Fibroblast of mammary gland (primary cell): ENCODE measurements around the gene CDC25C.

Source experiments
- DNase-seq: peaks from one replicate; pipeline ENCODE4 v3.0.0-alpha.2; 2010; ENCODE audit warnings: low read depth
- H3K4me3 ChIP-seq: 2 replicates; pipeline ENCODE4 v1.5.1; 2011; ENCODE audit warnings: low read depth, mild to moderate bottlenecking, low read length, moderate library complexity; ENCODE audit not compliant: control insufficient read depth
- TF ChIP-seq, protein P1 (sequence below): conservative IDR thresholded peaks from 2 replicates; pipeline ENCODE4 v1.5.1; 2011; ENCODE audit warnings: low read depth, low read length, inconsistent platforms; ENCODE audit not compliant: control insufficient read depth, insufficient read depth

CDC25C gene

DNA sequence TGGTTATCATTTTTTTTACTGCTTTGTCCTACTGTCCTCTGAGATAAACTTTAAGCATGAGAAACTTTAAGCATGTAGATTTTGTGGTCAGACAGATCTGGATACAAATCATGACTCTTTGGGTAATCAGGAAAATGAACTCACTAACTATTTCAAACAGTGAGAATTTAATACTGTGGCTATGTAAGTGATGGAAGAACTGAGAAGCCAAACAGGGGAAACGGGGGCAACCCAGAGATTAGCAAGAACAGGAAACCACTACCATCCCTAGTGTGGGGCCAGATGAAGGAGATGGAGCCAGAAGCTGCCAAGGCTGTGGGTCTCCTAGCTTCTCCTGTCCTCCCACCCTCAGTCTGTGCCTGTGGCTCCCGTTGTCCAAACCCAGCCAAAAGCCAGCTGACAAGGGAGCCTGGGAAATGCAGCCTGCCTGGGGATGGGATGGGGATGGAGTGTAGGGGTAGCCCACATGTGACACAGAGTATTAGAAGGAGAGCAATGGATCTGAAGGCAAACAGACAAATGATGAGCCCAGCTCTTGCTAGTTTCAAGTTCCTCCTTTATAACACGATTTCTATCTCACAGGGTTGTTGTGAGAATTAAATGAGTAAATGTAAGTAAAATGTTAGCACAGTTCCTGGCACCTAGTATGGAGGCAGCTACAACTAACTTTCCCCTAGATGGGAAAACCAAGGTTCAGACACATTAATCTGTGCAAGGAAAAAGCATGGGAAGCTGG, 90.8 kb downstream of the CDC25C start:
- TF ChIP-seq, protein P1, sequence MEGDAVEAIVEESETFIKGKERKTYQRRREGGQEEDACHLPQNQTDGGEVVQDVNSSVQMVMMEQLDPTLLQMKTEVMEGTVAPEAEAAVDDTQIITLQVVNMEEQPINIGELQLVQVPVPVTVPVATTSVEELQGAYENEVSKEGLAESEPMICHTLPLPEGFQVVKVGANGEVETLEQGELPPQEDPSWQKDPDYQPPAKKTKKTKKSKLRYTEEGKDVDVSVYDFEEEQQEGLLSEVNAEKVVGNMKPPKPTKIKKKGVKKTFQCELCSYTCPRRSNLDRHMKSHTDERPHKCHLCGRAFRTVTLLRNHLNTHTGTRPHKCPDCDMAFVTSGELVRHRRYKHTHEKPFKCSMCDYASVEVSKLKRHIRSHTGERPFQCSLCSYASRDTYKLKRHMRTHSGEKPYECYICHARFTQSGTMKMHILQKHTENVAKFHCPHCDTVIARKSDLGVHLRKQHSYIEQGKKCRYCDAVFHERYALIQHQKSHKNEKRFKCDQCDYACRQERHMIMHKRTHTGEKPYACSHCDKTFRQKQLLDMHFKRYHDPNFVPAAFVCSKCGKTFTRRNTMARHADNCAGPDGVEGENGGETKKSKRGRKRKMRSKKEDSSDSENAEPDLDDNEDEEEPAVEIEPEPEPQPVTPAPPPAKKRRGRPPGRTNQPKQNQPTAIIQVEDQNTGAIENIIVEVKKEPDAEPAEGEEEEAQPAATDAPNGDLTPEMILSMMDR, result no peak
- no peak overlapping the region for H3K4me3 ChIP-seq
- DNase-seq, result no peak

DNA sequence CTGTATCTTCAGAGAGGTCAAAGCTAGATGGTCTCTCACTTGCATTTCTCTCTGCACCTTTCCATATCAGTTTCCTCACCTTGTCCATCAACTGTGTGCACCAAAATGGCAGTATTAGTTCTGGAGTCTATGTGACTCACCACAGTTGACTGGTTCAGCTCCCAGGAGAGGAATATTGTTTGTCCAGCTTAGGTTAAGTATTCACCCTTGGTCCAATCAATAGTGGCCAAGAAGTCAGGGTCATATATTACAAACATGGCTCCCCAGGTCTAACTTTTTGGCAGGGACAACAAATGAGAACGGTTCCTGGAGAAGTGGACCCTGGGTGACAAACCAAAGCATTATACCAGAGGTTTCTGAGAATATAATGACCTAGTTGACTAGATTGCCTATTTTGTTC, 93.6 kb downstream of the CDC25C start:
- TF ChIP-seq, protein P1, result no peak
- no peak for DNase-seq
- H3K4me3 ChIP-seq, result no peak overlapping the region
